Esophagus muscularis mucosa (tissue), 3 donors: ENCODE data around the gene PLEKHA7.

Experiments
- POLR2AphosphoS5 ChIP-seq, 2 donors: sonication (generic); formaldehyde crosslinking; IDR thresholded peaks; one replicate each; pipeline ENCODE4 v1.6.1; 2017; ENCODE audit warnings: antibody characterized with exemption in 2 of 2
- TF ChIP-seq, protein P1 (sequence below), 3 experiments: fragments of 200-600 bp in 2 of 3; fragments of 450-650 bp in 1 of 3; sonication (generic) in 2 of 3; IDR thresholded peaks; one replicate each; pipeline ENCODE4 v1.5.1; 2017 to 2019; ENCODE audit warnings: antibody characterized with exemption in 3 of 3, mild to moderate bottlenecking in 2 of 3, moderate library complexity in 1 of 3

DNA sequence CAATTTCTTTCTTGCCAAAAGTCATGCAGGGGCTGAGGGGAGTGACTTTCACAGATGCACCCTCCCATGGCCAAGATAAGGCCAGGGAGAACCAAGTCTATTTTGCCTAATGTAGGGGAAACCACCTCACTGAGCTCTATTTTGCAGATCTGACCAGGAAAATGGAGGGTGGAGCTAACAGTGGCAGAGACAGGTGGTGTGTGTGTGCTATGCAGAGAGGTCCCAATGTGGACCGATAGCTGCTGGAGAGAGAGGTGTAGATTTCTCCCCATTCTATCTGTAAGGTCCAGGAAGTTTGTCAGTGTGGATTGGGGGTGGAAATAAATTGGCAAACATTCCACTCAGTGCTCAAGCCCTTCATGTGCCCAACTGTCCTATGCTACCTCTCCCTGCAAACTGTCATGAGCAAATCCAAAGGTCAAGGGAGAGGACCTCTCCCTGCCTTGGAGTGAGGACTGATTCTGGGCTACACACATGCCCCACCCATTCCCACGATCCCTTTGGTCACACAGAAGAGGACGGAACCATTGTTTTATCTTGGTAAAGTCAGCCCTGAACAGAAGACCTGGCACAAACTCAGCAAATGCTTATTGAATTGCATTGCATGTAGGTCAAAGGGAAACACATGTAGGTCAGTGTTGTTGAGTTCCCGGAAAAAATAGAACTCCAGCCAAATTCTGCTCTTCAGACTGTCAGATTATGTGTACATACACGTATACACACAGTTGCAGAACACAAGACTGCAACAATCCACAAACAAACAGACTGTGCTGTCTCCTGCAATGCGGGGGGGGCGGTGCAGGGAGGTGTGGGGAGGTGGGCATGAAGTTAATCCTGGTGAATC, 209.9 kb downstream of the PLEKHA7 start:
- TF ChIP-seq, protein P1, sequence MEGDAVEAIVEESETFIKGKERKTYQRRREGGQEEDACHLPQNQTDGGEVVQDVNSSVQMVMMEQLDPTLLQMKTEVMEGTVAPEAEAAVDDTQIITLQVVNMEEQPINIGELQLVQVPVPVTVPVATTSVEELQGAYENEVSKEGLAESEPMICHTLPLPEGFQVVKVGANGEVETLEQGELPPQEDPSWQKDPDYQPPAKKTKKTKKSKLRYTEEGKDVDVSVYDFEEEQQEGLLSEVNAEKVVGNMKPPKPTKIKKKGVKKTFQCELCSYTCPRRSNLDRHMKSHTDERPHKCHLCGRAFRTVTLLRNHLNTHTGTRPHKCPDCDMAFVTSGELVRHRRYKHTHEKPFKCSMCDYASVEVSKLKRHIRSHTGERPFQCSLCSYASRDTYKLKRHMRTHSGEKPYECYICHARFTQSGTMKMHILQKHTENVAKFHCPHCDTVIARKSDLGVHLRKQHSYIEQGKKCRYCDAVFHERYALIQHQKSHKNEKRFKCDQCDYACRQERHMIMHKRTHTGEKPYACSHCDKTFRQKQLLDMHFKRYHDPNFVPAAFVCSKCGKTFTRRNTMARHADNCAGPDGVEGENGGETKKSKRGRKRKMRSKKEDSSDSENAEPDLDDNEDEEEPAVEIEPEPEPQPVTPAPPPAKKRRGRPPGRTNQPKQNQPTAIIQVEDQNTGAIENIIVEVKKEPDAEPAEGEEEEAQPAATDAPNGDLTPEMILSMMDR (IDR thresholded peaks at IDR 0.05), result no peak
- TF ChIP-seq POLR2AphosphoS5 (IDR thresholded peaks at IDR 0.05), result no peak
